MM.1S (cell line): Measurements from ENCODE around the gene INPP5D.

Experiments
- DNase-seq: peaks from one replicate; pipeline ENCODE4 v3.0.0-alpha.2; 2015
- H2AFZ ChIP-seq: fragments of 300-600 bp; sonication (generic); 2 replicates; pipeline ENCODE4 v1.6.0; 2016; ENCODE audit warnings: antibody characterized with exemption, low read length
- H3F3A ChIP-seq: fragments of 300-600 bp; sonication (generic); 2 replicates; pipeline ENCODE4 v1.6.1; 2016; ENCODE audit warnings: mild to moderate bottlenecking, antibody characterized with exemption, low read length, moderate library complexity, mixed read lengths; ENCODE audit not compliant: insufficient read depth
- H3K27ac ChIP-seq: fragments of 300-600 bp; sonication (generic); 2 replicates; pipeline ENCODE4 v1.5.1; 2016; ENCODE audit warnings: mild to moderate bottlenecking, low read length
- H3K27me3 ChIP-seq: fragments of 300-600 bp; sonication (generic); replicated peaks from 2 replicates; pipeline ENCODE4 v1.6.0; 2016; ENCODE audit warnings: low read length; ENCODE audit not compliant: insufficient read depth
- H3K36me3 ChIP-seq: fragments of 300-600 bp; sonication (generic); replicated peaks from 2 replicates; pipeline ENCODE4 v1.6.1; 2016; ENCODE audit warnings: mild to moderate bottlenecking, low read length, mixed read lengths; ENCODE audit not compliant: insufficient read depth
- H3K4me1 ChIP-seq: fragments of 300-600 bp; sonication (generic); 2 replicates; pipeline ENCODE4 v1.6.1; 2016; ENCODE audit warnings: low read length, mixed read lengths
- H3K4me2 ChIP-seq: fragments of 300-600 bp; sonication (generic); 2 replicates; pipeline ENCODE4 v1.6.0; 2016; ENCODE audit warnings: low read depth, low read length
- H3K4me3 ChIP-seq: fragments of 300-600 bp; sonication (generic); 2 replicates; pipeline ENCODE4 v1.5.1; 2016; ENCODE audit warnings: low read length, mixed read lengths
- H3K79me2 ChIP-seq: fragments of 300-600 bp; sonication (generic); 2 replicates; pipeline ENCODE4 v1.6.1; 2016; ENCODE audit warnings: mixed run types, low read length, mixed read lengths
- H3K9ac ChIP-seq: fragments of 300-600 bp; sonication (generic); 2 replicates; pipeline ENCODE4 v1.6.1; 2016; ENCODE audit warnings: low read length, mixed read lengths
- H3K9me2 ChIP-seq: fragments of 300-600 bp; sonication (generic); replicated peaks from 2 replicates; pipeline ENCODE4 v1.6.1; 2016; ENCODE audit warnings: mild to moderate bottlenecking, low read length, mixed read lengths; ENCODE audit not compliant: insufficient read depth
- H3K9me3 ChIP-seq: fragments of 300-600 bp; sonication (generic); replicated peaks from 2 replicates; pipeline ENCODE4 v1.6.1; 2016; ENCODE audit warnings: mild to moderate bottlenecking, low read length, mixed read lengths; ENCODE audit not compliant: insufficient read depth
- H4K20me1 ChIP-seq: fragments of 300-600 bp; sonication (generic); 2 replicates; pipeline ENCODE4 v1.6.1; 2016; ENCODE audit warnings: mild to moderate bottlenecking, low read length, moderate library complexity, mixed read lengths; ENCODE audit not compliant: insufficient read depth
- EZH2 ChIP-seq: fragments of 300-600 bp; sonication (generic); optimal IDR thresholded peaks from 2 replicates; pipeline ENCODE3; 2017; ENCODE audit warnings: low read depth, mild to moderate bottlenecking, antibody characterized with exemption, low read length, mixed read lengths
- EZH2phosphoT487 ChIP-seq: fragments of 300-600 bp; sonication (generic); IDR thresholded peaks from 2 replicates; pipeline ENCODE4 v1.6.1; 2018; ENCODE audit warnings: antibody characterized with exemption, low read length
- TF ChIP-seq, protein P1 (sequence below): fragments of 300-600 bp; sonication (generic); IDR thresholded peaks from 2 replicates; pipeline ENCODE4 v1.5.1; 2016; ENCODE audit warnings: antibody characterized with exemption, low read length, mixed read lengths

INPP5D gene

DNA sequence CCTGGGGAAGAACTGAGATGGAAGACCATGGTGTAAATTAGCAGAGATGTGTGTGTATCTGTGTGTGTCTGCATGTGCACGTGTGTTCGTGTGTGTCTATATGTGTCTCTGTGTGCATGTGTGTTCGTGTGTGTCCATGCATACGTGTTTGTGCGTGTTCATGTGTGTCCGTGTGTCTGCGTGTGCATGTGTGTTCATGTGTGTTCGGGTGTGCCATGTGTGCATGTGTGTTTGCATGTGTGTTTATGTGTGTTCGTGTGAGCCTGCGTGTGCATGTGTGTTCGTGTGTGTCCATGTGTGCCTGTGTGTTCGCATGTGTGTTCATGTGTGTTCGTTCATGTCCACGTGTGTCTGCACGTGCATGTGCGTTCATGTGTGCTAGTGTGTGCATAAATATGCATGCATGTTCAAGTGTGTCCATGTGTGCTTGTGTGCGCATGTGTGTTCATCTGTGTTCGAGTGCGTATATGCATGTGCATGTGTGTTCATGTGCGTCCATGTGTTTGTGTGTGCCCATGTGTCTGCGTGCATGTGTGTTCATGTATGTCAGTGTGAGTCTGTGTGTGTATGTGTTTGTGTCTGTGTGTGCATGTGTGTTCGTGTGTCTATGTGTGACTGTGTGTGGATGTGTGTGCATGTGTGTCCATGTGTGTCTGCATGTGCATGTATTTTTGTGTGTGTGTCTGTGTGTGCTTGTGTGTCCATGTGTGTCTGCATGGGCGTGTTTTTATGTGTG is 24.5 kb upstream of the INPP5D start:
- Histone ChIP-seq H3K4me2 (no peak overlapping the region), H3K9me3 (no peaks in the 10 kb centered on the region), H2AFZ (no peak overlapping the region), H3K9ac (no peak overlapping the region), H3K79me2 (no peaks in the 10 kb centered on the region), H3F3A (no peaks in the 10 kb centered on the region), H3K36me3 (no peaks in the 10 kb centered on the region), H3K27me3 (no peaks in the 10 kb centered on the region), H3K9me2 (no peaks in the 10 kb centered on the region), H3K4me1 (no peaks in the 10 kb centered on the region), H4K20me1 (no peaks in the 10 kb centered on the region), H3K4me3 (no peak overlapping the region), H3K27ac (no peak overlapping the region)
- DNase-seq, result no peak
- TF ChIP-seq EZH2phosphoT487, result no peak
- TF ChIP-seq, protein P1, sequence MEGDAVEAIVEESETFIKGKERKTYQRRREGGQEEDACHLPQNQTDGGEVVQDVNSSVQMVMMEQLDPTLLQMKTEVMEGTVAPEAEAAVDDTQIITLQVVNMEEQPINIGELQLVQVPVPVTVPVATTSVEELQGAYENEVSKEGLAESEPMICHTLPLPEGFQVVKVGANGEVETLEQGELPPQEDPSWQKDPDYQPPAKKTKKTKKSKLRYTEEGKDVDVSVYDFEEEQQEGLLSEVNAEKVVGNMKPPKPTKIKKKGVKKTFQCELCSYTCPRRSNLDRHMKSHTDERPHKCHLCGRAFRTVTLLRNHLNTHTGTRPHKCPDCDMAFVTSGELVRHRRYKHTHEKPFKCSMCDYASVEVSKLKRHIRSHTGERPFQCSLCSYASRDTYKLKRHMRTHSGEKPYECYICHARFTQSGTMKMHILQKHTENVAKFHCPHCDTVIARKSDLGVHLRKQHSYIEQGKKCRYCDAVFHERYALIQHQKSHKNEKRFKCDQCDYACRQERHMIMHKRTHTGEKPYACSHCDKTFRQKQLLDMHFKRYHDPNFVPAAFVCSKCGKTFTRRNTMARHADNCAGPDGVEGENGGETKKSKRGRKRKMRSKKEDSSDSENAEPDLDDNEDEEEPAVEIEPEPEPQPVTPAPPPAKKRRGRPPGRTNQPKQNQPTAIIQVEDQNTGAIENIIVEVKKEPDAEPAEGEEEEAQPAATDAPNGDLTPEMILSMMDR, result no peak
- TF ChIP-seq EZH2, result no peak

DNA sequence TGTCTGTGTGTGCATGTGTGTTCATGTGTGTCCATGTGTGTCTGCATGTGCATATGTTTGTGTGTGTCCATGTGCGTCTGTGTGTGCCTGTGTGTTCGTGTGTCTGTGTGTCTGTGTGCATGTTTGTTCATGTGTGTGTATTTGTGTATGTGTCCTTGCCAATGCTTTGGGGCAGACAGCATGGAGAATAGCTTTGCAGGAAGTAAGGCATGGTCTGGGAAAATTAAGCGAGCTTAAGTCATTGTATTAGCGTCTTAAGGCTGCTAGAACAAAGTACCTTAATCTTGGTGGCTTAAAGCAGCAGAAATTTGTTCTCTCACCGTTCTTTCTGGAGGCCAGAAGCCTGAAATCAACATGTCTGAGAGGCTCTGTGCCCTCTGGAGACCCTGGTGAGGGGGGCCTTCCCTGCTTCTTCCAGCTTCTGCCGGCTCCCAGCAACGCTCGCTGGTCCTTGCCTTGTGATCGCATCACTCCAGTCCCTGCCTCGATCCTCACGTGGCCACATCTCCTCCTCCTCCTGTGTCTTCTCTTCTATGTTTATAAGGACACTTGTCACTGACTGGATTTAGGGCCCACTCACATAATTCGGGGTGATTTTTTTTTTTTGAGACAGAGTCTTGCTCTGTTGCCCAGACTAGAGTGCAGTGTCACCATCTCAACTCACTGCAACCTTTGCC is 23.8 kb upstream of the INPP5D start:
- H3K79me2 ChIP-seq, result no peaks in the 10 kb centered on the region
- no peaks in the 10 kb centered on the region for H3K9me3 ChIP-seq
- no peak overlapping the region for H2AFZ ChIP-seq
- H3K4me3 ChIP-seq, result no peak overlapping the region
- H3K27ac ChIP-seq, result no peak overlapping the region
- H3K9ac ChIP-seq, result no peak overlapping the region
- no peaks in the 10 kb centered on the region for H3K9me2 ChIP-seq
- no peaks in the 10 kb centered on the region for H3K36me3 ChIP-seq
- H4K20me1 ChIP-seq, result no peaks in the 10 kb centered on the region
- H3K4me2 ChIP-seq, result no peak overlapping the region
- no peaks in the 10 kb centered on the region for H3K27me3 ChIP-seq
- H3F3A ChIP-seq, result no peaks in the 10 kb centered on the region
- no peaks in the 10 kb centered on the region for H3K4me1 ChIP-seq
- TF ChIP-seq, protein P1, result no peak
- TF ChIP-seq EZH2phosphoT487 (no peak), EZH2 (no peak)
- no peak for DNase-seq

DNA sequence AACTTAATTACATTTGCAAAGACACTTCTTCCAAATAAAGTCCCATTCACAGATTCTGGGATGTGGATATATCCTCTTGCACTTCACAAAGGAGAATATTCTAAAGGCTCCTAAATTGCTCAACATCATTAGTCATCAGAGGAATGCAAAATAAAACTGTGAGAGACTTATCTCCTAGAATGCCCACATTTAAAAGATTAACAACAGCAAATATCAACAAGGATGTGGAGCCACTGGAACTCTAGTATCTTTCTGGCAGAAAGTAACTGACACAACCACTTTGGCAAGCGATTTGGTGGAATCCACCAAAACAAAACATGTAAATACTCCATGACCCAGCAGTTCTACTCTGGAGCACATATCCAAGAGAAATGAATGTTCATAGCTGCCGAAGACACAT is 23.1 kb upstream of the INPP5D start:
- Histone ChIP-seq H3K9me2 (no peaks in the 10 kb centered on the region), H3K4me2 (no peak overlapping the region), H2AFZ (no peak overlapping the region), H3K4me3 (no peak overlapping the region), H3K9me3 (no peaks in the 10 kb centered on the region), H4K20me1 (no peaks in the 10 kb centered on the region), H3K27me3 (no peaks in the 10 kb centered on the region), H3F3A (no peaks in the 10 kb centered on the region), H3K79me2 (no peaks in the 10 kb centered on the region), H3K9ac (no peak overlapping the region), H3K27ac (no peak overlapping the region), H3K36me3 (no peaks in the 10 kb centered on the region), H3K4me1 (no peaks in the 10 kb centered on the region)
- TF ChIP-seq EZH2 (no peak), EZH2phosphoT487 (no peak)
- DNase-seq, result no peak

DNA sequence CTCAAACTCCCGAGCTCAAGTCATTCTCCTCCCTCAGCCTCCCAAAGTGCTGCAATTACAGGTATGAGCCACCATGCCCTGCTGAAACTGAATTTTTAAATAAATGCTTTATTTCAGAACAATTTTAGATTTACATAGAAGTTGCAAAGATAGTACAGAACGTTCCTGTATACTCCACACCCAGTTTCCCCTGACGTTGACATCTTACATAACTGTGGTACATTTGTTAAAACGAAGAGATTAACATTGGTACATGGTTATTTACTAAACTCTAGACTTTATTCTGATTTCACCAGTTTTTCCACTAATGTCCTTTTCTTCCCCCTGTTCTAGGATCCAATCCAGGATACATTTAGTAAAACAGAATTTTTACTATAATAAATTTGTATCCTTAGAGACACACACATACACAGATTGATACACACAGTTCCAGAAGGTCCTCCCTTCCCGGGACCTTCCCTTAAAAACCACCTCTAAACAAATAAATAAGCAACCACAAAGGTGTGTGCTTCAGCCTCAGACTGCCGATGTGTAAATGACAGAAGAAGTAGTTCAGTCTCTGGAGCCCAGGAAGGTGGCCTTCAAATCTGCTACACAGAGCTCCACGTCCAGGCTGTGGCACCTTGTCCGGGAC is 20.8 kb upstream of the INPP5D start:
- Histone ChIP-seq H3K27me3 (no peaks in the 10 kb centered on the region), H3K9me2 (no peaks in the 10 kb centered on the region), H4K20me1 (no peaks in the 10 kb centered on the region), H3K27ac (no peak overlapping the region), H3K9ac (no peak overlapping the region), H3K4me3 (no peak overlapping the region), H3K4me1 (no peaks in the 10 kb centered on the region), H2AFZ (no peak overlapping the region), H3K79me2 (no peaks in the 10 kb centered on the region), H3F3A (no peaks in the 10 kb centered on the region), H3K36me3 (no peaks in the 10 kb centered on the region), H3K9me3 (no peaks in the 10 kb centered on the region), H3K4me2 (no peak overlapping the region)
- DNase-seq, result no peak
- no peak for TF ChIP-seq EZH2phosphoT487
- TF ChIP-seq, protein P1, result no peak
- TF ChIP-seq EZH2, result no peak
